ENCODE data around the gene GIT1. TPM values are rescaled to one million over a fixed set of nuclear protein-coding genes. Genes with fewer than 3 reads are reported as not detected.

The GIT1 gene
- total and polyA plus RNA-seq, 9 donors, result 18.0 to 51.8 (median 39.0) TPM

GRCh38 chr17:29549177-29549923 is 40.1 kb downstream of the GIT1 start:
- WGBS, 3 donors, result 23 to 32% (median 30%) methylated on average over 5 of the region's 5 CpGs
- no peak for TF ChIP-seq POLR2A (IDR thresholded peaks at IDR 0.05)
- no peak for TF ChIP-seq EP300 (IDR thresholded peaks at IDR 0.05)
- no peak for TF ChIP-seq CTCF (IDR thresholded peaks at IDR 0.05)
- H3K9me3 ChIP-seq, result no peaks in the 10 kb centered on the region
- H3K4me1 ChIP-seq (ENCODE audit: insufficient read depth), result no peaks in the 10 kb centered on the region
- intact Hi-C loops (cut with DNase I), result no loop called here
- DNase-seq, result no peak
- H3K4me3 ChIP-seq, result no peak overlapping the region
- no peaks in the 10 kb centered on the region for H3K36me3 ChIP-seq
- no peaks in the 10 kb centered on the region for H3K27me3 ChIP-seq
- no peak overlapping the region for H3K27ac ChIP-seq

- 71 to 86% (median 78%) methylated on average over 1 of the region's 1 CpG for WGBS, 3 donors
- no peaks in the 10 kb centered on the region for H3K27me3 ChIP-seq
Observed at GRCh38 chr17:29546830-29547229, 42.6 kb downstream of the GIT1 start.

GRCh38 chr17:29546085-29546484 is 43.4 kb downstream of the GIT1 start:
- TF ChIP-seq EP300 (IDR thresholded peaks at IDR 0.05), result no peak
- no peak for TF ChIP-seq POLR2A (IDR thresholded peaks at IDR 0.05)
- no peak for TF ChIP-seq CTCF (IDR thresholded peaks at IDR 0.05)
- WGBS, 3 donors, result 27 to 64% (median 37%) methylated on average over 1 of the region's 1 CpG
- Histone ChIP-seq H3K27ac (no peak overlapping the region), H3K36me3 (no peaks in the 10 kb centered on the region), H3K4me1 (ENCODE audit: insufficient read depth) (no peaks in the 10 kb centered on the region), H3K9me3 (no peaks in the 10 kb centered on the region), H3K4me3 (no peak overlapping the region), H3K27me3 (no peaks in the 10 kb centered on the region)
- DNase-seq, result no peak
- intact Hi-C loops (cut with DNase I), result no loop called here

More at GRCh38 chr17:29546830-29547229, 42.6 kb downstream of the GIT1 start:
- Histone ChIP-seq H3K36me3 (no peaks in the 10 kb centered on the region), H3K27ac (no peak overlapping the region), H3K4me3 (no peak overlapping the region), H3K9me3 (no peaks in the 10 kb centered on the region), H3K4me1 (ENCODE audit: insufficient read depth) (no peaks in the 10 kb centered on the region)
- intact Hi-C loops (cut with DNase I), result no loop called here
- no peak for TF ChIP-seq EP300 (IDR thresholded peaks at IDR 0.05)
- TF ChIP-seq POLR2A (IDR thresholded peaks at IDR 0.05), result no peak
- TF ChIP-seq CTCF (IDR thresholded peaks at IDR 0.05), result no peak
- no peak for DNase-seq

- no peak for DNase-seq
- Histone ChIP-seq H3K36me3 (no peaks in the 10 kb centered on the region), H3K27ac (no peak overlapping the region), H3K4me3 (no peak overlapping the region), H3K9me3 (no peaks in the 10 kb centered on the region), H3K27me3 (no peaks in the 10 kb centered on the region), H3K4me1 (ENCODE audit: insufficient read depth) (no peaks in the 10 kb centered on the region)
- intact Hi-C loops (cut with DNase I), result no loop called here
- WGBS, 3 donors, result 69 to 78% (median 70%) methylated on average over 4 of the region's 4 CpGs
- TF ChIP-seq CTCF (IDR thresholded peaks at IDR 0.05), result no peak
- TF ChIP-seq EP300 (IDR thresholded peaks at IDR 0.05), result no peak
- TF ChIP-seq POLR2A (IDR thresholded peaks at IDR 0.05), result no peak
Observed at GRCh38 chr17:29544066-29544465, 45.4 kb downstream of the GIT1 start.

All from ovary (tissue), 9 donors.